Heart left ventricle (tissue), 16 donors: ENCODE results near the gene ZMYM3. TPM values are rescaled to one million over a fixed set of nuclear protein-coding genes. Genes with fewer than 3 reads are reported as not detected.

ENCODE experiments used
- ATAC-seq, 4 donors: fragments of 200-7000 bp; cut with Tn5 transposase; one replicate each; pipeline ENCODE4 v1.9.1; 2020 to 2022; ENCODE audit warnings: moderate library complexity in 4 of 4, mild to moderate bottlenecking in 3 of 4, moderate number of reproducible peaks in 1 of 4
- DNase-seq, 5 donors: peaks; one replicate each; pipeline ENCODE4 v3.0.0-alpha.2; 2020
- H3K27ac ChIP-seq, 12 donors: fragments of 200-600 bp; sonication (generic) in 4 of 12; one replicate each; pipeline versions ENCODE4 v1.5.0 to v1.8.0; 2016 to 2022; ENCODE audit warnings: mild to moderate bottlenecking in 2 of 12
- H3K27me3 ChIP-seq, 9 donors: fragments of 200-600 bp; sonication (generic) in 2 of 9; one replicate each; pipeline versions ENCODE4 v1.5.1 to v1.8.0; 2016 to 2022; ENCODE audit warnings: mild to moderate bottlenecking in 3 of 9
- H3K36me3 ChIP-seq, 9 donors: fragments of 200-600 bp; sonication (generic) in 2 of 9; one replicate each; pipeline versions ENCODE4 v1.5.0 to v1.8.0; 2018 to 2022; ENCODE audit warnings: mild to moderate bottlenecking in 2 of 9
- H3K4me1 ChIP-seq, 12 donors: fragments of 200-600 bp; sonication (generic) in 4 of 12; one replicate each; pipeline versions ENCODE4 v1.5.0 to v1.8.0; 2016 to 2022; ENCODE audit warnings: mild to moderate bottlenecking in 3 of 12
- H3K4me3 ChIP-seq, 12 donors: fragments of 200-600 bp; sonication (generic) in 4 of 12; one replicate each; pipeline versions ENCODE4 v1.5.0 to v1.8.0; 2017 to 2022; ENCODE audit warnings: mild to moderate bottlenecking in 9 of 12, moderate library complexity in 4 of 12
- H3K9me3 ChIP-seq, 12 donors: fragments of 200-600 bp; sonication (generic) in 4 of 12; one replicate each; pipeline versions ENCODE4 v1.5.0 to v1.8.0; 2016 to 2022; ENCODE audit warnings: mild to moderate bottlenecking in 1 of 12
- POLR2A ChIP-seq, 2 donors: fragments of 450-650 bp; IDR thresholded peaks; one replicate each; pipeline ENCODE4 v1.6.1; 2017; ENCODE audit warnings: antibody characterized with exemption in 2 of 2, mild to moderate bottlenecking in 2 of 2, moderate library complexity in 2 of 2
- WGBS, 4 donors: extraction: QIAGEN DNeasy Blood & Tissue Kit in 2 of 4; methylation state at CpG; one replicate each; pipeline versions ENCODE4 v1.1.5 to v1.1.7; 2013 to 2018; 5-methylcytosine and 5-hydroxymethylcytosine counted together
- intact Hi-C, 10 donors: fragments of 100-400 bp; cut with DNase I; formaldehyde crosslinking; loops; one replicate each; pipeline versions ENCODE4 v1.11.1 to v1.14.2; 2022
- polyA plus RNA-seq, 2 donors: library from polyadenylated mRNA; stranded (reverse); fragments of 200-250 nt; gene quantifications; one replicate each; pipeline ENCODE4 v1.2.3, GENCODE V29; 2013
- total RNA-seq, 9 donors: library from RNA; depleted of rRNA in 2 of 9; stranded (reverse); fragments of >200 nt in 2 of 9; fragmentation: NEBNext Ultra II Directional in 3 of 9; extraction: Animal tissue kit (Norgen Biotek cat#: 25700) in 3 of 9; gene quantifications; one replicate each; pipeline versions ENCODE4 v1.1.0 to v1.2.4, GENCODE V29; 2016 to 2023
- TF ChIP-seq, protein P1 (sequence below), 12 donors: fragments of 200-600 bp; sonication (generic) in 4 of 12; IDR thresholded peaks; one replicate each; pipeline versions ENCODE4 v1.5.0 to v1.8.0; 2018 to 2022; ENCODE audit warnings: antibody characterized with exemption in 12 of 12, mild to moderate bottlenecking in 5 of 12
- donor health status: ischemic (EF 13 %, LVEDD 7.1; RV severe dilation, severe dysfunction).
- donor health status: healthy with polysubstance abuse.
- donor health status: DM: no; HTN: yes; CAD: no.
- donor health status: DM: no; HTN: no; CAD: no.
- donor health status: ischemic (EF 25% LVEDD 6.9; RV normal size, moderate dysfunction).
- donor health status: ischemic (EF 25% LVEDD 5.7; RV mildly dilated, moderate dysfunction).
- donor health status: healthy.
- donor health status: DM: yes; HTN: yes; CAD: no.
- donor health status: ischemic (EF 35%, LVEDD 5.7; RV mildly dilated, moderate dysfunction).
- donor health status: nonischemic (EF 11% LVEDD 7.7; RV severe dilation, severe dysfunction).
- donor health status: DM: yes; HTN: yes; CAD: no.
- donor health status: PGD.
- donor health status: ischemic (EF 29% LVEDD 5.4; RV normal size, mild dysfunction).
- donor health status: nonischemic (EF 23%, LVEDD 6.1; RV moderate dilation, normal function).

The ZMYM3 gene
- total and polyA plus RNA-seq, 11 donors, result 5.1 to 22.9 (median 13.8) TPM

DNA sequence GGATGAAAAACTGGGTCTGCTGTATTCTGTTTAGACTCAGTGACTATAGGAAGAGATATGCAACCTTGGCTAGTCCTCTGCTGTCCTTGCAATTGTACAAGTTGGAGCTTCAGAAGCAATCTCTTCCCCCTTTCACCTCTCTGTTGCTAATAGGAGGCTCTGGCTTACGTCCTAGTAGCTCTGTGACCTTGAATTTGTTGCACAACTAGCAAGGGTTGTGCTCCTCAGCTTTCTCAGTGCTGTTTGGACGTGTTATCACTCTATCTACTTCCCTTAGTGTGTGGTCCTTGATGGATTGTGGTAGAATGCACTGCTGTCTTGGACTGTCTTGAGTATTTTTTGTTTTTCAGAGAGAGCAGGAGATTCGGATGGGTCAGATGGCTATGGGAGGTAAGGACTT is 44.2 kb upstream of the ZMYM3 start:
- intact Hi-C loops, result no loop called here
- H3K9me3 ChIP-seq, result no peaks in the 10 kb centered on the region
- WGBS, 4 donors, result 41 to 65% (median 54%) methylated on average over 3 of the region's 3 CpGs
- peaks cover 0 to 13% (median 1%) of the 10 kb centered on the region in 12 donors for H3K4me1 ChIP-seq
- DNase-seq (no peak), ATAC-seq (peak in 2 of 4 donors; percentile 24 to 35)
- peak overlapping the region in 4 of 12 donors; percentile 8 to 37 (median 19) for H3K27ac ChIP-seq
- peaks cover 0 to 79% (median 75%) of the 10 kb centered on the region in 9 donors for H3K36me3 ChIP-seq
- no peaks in the 10 kb centered on the region for H3K27me3 ChIP-seq
- TF ChIP-seq, protein P1, sequence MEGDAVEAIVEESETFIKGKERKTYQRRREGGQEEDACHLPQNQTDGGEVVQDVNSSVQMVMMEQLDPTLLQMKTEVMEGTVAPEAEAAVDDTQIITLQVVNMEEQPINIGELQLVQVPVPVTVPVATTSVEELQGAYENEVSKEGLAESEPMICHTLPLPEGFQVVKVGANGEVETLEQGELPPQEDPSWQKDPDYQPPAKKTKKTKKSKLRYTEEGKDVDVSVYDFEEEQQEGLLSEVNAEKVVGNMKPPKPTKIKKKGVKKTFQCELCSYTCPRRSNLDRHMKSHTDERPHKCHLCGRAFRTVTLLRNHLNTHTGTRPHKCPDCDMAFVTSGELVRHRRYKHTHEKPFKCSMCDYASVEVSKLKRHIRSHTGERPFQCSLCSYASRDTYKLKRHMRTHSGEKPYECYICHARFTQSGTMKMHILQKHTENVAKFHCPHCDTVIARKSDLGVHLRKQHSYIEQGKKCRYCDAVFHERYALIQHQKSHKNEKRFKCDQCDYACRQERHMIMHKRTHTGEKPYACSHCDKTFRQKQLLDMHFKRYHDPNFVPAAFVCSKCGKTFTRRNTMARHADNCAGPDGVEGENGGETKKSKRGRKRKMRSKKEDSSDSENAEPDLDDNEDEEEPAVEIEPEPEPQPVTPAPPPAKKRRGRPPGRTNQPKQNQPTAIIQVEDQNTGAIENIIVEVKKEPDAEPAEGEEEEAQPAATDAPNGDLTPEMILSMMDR (IDR thresholded peaks at IDR 0.05), result no peak
- TF ChIP-seq POLR2A (IDR thresholded peaks at IDR 0.05), result no peak
- no peak overlapping the region for H3K4me3 ChIP-seq

DNA sequence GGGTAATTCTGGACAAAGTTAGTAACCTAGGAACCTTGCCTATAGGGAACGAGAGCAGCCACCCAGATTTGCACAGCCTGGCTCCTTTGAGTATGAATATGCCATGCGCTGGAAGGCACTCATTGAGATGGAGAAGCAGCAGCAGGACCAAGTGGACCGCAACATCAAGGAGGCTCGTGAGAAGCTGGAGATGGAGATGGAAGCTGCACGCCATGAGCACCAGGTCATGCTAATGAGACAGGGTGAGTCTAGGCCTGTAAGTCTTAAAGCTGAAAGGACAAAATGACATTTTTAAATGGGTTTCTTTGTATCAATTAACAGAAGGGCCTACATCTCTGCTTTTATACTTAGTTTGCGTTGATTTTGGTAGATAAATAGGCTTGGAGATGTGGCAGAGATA is 42.9 kb upstream of the ZMYM3 start:
- DNase-seq (no peak), ATAC-seq (no peak)
- Histone ChIP-seq H3K27ac (no peak overlapping the region), H3K9me3 (no peaks in the 10 kb centered on the region), H3K4me1 (peaks cover 0 to 7% (median 0%) of the 10 kb centered on the region in 12 donors), H3K36me3 (peaks cover 0 to 92% (median 88%) of the 10 kb centered on the region in 9 donors), H3K27me3 (no peaks in the 10 kb centered on the region), H3K4me3 (no peak overlapping the region)
- intact Hi-C loops, result no loop called here
- WGBS, 4 donors, result 84 to 98% (median 93%) methylated on average over 6 of the region's 6 CpGs
- TF ChIP-seq POLR2A (IDR thresholded peaks at IDR 0.05), result no peak
- TF ChIP-seq, protein P1 (IDR thresholded peaks at IDR 0.05), result no peak

- WGBS, 4 donors, result 79 to 92% (median 85%) methylated on average over 7 of the region's 7 CpGs
- Histone ChIP-seq H3K4me3 (no peak overlapping the region), H3K4me1 (peaks cover 0 to 8% (median 0%) of the 10 kb centered on the region in 12 donors), H3K27ac (no peak overlapping the region), H3K9me3 (no peaks in the 10 kb centered on the region), H3K27me3 (no peaks in the 10 kb centered on the region), H3K36me3 (peaks cover 0 to 83% (median 73%) of the 10 kb centered on the region in 9 donors)
- intact Hi-C loops, result no loop called here
- DNase-seq (no peak), ATAC-seq (no peak)
- TF ChIP-seq, protein P1 (IDR thresholded peaks at IDR 0.05), result no peak
- no peak for TF ChIP-seq POLR2A (IDR thresholded peaks at IDR 0.05)
Measured at GRCh38 chrX:71292669-71293365, 38.9 kb upstream of the ZMYM3 start.

- TF ChIP-seq, protein P1 (IDR thresholded peaks at IDR 0.05), result no peak
- no peak for TF ChIP-seq POLR2A (IDR thresholded peaks at IDR 0.05)
- H3K36me3 ChIP-seq, result peaks cover 0 to 68% (median 59%) of the 10 kb centered on the region in 9 donors
- 71 to 81% (median 75%) methylated on average over 6 of the region's 6 CpGs for WGBS, 4 donors
- intact Hi-C loops, result no loop called here
- no peaks in the 10 kb centered on the region for H3K27me3 ChIP-seq
- DNase-seq (no peak), ATAC-seq (no peak)
- peaks cover 0 to 10% (median 4%) of the 10 kb centered on the region in 12 donors for H3K4me1 ChIP-seq
- H3K4me3 ChIP-seq, result no peak overlapping the region
- H3K9me3 ChIP-seq, result no peaks in the 10 kb centered on the region
- no peak overlapping the region for H3K27ac ChIP-seq
Measured at GRCh38 chrX:71291381-71291780, 37.4 kb upstream of the ZMYM3 start.
